GM18907 (cell line): ENCODE measurements around the gene RNF145.

Experiments
- ATAC-seq: cut with Tn5 transposase; IDR thresholded peaks from one replicate; pipeline ENCODE4 v1.9.1; 2021; ENCODE audit warnings: mild to moderate bottlenecking, moderate library complexity; ENCODE audit not compliant: unreplicated experiment

RNF145 gene

DNA sequence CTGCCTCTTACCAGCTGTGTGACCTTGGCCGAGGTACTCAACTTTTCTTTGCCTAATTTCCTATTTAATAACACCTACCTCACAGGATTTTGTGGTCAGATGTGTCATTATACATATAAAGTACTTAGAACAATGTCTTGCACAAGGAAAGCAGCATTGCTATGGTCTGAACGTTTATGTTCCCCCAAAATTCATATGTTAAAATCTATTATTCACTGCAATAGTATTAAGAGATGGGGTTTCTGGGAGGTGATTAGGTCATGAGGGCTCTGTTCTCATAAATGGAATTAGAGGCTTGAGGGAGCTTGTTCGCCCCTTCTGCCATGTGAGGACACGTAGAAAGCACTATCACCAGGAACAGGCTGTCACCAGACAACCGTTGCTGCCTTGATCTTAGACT, 10.9 kb upstream of the RNF145 start:
- no peak for ATAC-seq

DNA sequence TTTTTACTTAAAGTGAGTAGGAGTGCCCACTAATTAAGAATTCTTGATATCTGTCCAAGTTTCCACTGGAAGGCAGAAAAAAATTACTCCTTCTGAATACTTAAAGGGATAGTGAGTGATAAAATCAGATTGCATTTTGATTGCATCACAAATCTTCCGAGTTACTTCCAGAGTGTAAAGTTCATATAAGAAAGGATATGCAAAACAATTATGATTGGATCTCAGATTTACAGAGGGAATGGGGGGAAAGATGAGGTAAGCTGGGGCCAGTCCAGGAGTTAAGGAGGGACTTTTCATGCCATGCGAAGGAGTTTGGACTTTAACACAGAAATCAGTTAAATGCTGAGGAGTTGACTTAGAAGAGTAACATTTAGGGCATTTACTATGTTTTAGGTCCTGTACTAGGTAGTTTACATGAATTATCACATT, 9.3 kb upstream of the RNF145 start:
- no peak for ATAC-seq

DNA sequence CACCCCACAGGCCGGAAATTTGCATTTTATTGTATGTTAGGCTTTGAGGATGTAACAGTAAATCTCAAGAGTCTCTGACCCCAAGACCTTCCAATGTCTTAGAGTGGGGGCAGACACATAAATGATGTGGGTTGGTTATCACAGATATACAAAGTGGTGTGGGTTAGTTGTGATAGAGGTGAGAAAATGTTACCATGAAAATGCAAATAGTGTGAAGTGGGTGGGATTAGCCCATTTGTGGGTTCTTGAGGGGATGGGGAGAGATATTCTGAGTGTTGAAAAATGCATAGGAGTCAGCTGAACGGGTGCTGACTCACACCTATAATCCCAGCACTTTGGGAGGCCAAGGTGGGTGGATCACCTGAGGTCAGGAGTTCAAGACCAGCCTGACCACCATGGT, 7.9 kb upstream of the RNF145 start:
- ATAC-seq = no peak

DNA sequence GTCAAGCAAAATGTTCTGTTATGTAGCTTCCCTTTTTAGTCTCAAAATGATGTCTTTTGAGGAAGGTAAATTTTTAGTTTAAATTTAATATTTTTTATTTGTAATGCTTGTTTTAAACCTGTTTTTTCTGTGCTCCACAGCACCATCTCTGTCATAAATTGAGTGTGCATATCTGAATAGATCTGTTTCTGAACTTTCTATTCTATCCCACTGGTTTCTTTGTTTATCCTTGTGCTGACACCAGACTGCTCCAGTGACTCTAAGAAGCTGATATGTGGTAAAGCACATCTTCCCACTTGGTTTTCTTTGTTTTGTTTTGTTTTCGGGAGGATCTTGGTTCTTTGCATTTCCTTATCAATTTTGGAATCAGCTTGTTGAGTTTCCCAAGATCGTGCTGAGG, 7.1 kb upstream of the RNF145 start:
- no peak for ATAC-seq

DNA sequence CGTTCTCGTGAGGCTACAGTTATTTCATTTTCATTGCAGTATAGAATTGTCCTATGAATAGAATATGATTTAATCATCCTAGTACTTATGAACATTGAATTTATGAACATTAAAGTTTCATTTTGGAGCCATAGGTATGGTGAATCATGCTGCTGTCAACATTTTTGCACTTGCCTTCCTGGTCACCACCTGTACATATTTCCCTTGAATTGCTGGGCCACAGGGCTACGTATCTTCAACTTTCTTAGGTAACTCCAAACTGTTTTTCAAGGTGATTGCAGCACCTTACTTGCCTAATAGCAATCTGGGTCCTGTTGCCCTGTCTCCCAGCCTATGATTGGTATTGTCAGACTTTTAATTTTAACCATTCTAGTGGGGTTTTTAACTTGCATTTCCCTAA, 6.5 kb upstream of the RNF145 start:
- ATAC-seq = no peak

DNA sequence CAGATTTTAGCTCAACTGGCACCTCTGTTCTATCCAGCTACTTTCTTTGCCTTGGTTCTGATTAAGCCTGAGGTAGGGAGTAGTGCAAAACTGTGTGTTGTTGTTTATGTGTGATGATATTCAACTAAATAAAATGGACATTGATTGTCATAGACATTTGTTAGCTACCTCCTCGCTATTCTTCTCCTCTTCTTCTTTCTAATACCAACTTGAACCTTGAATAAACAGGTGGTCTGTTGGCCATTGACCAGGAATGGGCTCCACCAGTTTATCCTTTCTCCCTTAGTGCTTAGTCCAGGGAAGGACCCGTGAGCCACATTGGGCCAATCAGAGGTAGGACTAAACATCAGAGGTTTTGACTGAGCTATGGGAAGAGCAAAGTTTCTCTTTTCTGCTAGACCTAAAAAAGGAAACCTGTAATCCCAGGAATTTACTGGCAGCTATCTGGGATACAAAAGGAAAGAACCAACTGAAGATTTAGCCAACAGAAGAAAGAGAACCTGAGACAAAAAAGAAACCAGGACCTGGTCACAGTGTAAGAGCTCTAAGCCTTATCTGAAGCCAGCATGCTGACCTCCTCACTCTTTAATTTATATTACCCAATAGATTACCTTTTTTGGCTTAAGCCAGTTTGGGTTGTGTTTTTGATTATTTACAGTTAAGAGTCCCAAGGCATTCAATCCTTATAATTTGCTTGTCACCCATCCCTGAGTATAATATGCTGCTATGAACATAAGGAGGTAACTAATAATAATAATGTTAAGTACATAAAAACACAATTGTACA, 5.3 kb upstream of the RNF145 start:
- ATAC-seq = no peak

DNA sequence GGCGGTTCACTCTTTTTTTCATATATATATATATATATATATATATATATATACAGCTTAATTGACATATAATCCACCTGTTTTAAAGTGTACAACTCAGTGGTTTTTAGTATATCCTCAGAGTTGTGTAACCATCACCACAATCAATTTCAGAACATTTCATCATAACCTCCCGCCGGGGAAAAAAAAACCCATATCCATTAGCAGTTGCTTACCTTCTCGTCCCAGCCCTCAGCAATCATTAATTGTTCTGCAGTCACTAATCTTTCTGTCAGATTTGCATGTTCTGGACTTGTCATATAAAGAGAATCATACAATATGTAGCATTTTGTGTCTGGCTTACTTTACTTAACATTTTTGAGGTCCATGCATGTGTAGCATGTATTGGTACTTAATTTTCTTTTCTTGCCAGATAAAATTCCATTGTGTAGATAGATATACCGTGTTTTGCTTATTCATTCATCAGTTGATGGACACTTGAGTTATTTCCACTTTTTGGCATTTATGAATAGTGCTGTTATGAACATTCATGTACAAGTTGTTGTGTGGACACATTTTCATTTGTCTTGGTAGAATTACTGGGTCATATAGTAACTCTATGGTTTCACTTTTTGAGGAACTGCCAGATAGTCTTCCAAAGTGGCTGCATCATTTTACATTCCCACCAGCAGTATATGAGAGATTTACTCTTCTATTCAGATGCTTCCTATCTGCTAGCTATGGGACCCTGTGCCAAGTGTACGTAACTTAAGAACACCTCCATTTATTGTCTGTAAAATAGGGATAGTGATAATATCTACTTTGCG, 3.5 kb upstream of the RNF145 start:
- ATAC-seq = no peak

DNA sequence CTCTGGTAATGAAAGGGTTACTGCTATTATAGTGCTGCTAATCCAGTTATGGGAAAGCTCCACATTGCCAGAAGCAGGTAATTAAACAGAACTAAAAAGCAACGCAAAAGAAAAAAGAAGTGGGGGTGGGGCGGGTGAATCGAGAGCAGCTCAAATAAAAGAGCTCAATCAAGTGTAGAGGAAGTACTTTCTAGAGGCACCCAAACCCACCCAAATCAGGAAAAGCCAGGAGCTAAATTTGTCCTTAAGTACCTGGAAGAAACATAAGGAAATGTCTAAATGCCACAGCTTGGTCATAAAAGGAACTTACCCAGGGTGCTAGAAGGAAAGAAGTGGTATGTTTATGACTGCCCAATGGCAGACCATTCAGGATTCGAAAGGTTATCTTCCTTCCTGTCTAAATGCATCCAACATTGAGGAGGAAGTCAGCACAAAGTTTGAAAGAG, 2.4 kb upstream of the RNF145 start:
- ATAC-seq = no peak

DNA sequence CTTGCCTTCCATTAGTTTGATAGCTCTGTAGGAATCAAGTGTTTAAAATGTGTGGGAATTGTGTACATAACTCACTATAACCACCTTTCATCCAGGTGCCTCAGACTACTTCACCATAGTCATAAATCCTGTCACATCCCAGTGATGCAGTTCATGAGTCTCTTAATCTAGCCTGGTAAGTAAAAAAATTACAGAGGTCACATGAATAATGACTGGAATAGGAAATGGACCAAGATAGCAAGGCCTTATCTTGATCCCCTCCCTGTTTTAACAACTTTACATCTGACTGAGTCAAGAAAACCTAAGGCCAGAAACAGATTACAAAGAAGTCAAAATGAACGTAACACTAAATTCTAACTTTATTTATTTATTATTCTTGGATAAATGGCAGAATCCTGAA, 1.5 kb upstream of the RNF145 start:
- no peak for ATAC-seq

DNA sequence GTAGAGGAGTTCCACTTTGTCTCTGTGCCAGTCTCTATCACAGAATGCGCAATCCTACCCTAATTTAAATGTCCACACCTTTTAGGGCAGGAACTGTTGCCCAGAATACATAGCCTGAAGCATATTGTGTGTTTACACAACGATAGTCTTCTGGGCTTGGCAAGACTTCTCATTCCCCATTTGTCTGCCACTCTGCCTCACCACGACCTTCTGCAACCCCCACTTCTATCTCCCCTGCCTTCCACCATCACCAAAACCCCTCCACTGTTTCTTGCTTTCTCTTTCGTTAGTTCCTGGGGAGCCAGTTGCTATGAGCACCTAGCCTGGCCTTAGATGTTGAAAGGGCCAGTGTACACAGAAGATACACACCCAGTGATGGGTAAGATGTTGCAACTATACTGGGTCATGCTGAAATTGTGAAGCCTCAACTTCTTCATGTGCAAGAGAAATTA, 883 bp upstream of the RNF145 start:
- no peak for ATAC-seq

DNA sequence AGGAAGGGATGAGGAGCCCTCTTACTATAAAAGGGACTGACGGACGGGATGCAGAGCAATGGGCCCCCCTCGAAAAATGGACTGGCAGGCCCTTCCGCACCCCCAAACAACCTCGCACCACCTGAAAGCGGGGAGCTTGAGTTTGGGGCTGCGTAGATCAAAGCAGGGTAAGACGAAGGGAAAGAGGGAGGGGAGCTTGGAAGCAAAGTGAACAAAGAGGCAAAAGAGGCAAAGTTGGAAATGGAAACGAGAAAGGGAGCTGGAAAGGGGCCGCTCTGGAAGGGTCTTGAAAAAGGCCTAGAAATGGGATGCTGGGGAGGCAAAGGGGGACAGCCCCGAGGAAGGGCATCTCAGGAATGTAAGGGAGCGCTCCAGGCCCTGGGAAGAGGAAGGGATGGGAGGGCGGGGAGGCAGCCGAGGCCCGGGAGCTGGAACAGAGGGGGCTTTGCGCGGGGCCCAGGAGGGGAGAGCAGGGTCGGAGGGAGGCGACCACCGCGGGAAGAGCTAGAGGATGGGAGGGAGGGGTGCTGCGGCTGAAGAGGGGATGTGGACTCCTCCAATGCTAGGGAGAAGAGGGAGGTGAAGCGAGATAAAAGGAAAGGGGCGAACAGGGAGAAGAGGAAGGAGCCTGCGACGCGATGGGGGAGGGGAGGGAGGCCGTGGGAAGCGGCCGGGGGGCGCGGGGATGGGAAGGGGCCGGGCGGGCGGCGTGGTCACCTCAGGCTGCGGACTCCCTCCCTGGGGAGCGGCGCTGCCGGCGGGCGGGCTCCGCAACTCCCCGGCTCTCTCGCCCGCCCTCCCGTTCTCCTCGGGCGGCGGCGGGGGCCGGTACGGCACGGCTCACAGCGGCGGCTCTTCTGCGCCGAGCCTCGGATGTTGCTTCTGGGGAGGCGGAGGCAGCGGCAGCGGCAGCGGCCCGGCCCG, 577 bp downstream of the RNF145 start:
- peak; percentile 25 for ATAC-seq

DNA sequence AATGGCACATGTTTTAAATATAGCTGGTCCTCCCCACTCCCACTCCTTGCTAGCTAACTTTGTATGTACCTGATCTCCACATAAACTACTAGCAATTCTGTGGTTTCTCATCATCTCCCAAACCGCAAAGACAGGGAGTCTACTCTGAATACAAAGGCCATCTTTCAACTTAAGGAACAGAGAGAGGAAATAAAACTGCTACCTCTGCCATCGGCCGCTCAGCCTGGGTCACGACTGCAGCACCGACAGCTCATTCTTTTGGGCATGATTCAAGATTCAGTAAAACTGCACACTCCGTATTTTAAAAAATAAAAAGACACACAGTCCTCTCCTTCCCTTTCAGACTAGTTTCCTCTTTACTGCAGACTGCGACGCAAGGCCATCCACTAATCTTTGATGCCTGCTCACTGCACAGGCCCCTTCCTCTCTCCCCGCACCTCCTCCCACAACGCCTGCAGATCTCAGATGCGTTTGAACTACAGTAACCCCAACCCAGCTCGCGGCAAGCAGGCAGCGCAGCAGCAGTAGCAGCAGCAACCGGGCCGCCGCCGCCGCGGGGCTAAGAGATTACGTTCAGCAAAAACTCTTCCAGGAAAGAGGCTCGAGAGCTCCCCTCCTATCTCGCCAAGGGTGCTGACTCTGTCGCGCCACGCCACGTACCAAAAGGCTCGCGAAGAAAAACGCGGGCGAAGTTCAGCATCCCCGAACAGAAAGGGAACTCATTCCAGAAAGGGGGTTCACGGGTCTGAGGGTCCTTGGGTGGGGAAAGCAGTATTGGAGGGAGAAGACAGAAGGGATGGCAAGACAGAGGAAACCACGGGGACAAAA, 1.5 kb downstream of the RNF145 start:
- peak; percentile 68 for ATAC-seq

DNA sequence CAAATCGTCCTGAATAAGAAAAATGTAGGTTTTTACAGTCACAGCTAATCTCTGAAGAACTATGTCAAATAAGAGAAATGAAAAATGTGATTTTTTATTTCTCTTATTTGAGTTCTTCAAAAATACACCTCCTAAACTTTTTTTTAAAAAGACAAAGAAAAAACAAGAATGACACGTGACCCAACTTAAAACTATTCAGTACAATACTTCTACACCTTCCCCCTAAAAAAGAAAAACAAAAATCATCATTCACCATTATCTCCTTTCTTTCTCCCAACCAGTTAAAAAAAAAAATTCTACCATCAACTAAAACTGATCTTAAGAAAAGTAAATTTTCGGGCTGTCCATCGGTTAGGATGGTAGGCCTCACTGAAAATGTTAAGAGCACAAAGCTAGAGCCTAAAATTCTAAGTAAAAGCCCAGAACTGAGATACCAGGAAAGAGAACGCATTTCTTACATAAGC, 2.1 kb downstream of the RNF145 start:
- peak; percentile 10 for ATAC-seq

DNA sequence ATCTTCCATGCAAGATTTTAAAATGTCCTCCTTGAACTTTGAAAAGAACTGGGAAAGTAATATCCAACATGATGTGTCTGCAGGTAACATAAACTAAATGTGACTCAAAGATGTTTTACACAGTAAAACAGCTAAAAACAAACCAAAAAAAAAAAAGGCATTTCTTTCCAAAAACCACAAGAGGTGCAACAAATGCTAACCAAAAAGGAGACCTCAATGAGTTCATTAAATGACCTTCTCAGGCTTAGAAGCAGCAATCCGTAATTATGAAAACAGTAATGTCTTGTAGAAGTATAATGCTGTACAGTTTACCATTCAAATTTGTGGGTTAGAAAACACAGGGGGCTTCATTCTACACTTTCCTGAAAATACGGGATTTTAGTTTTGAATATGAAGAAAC, 2.5 kb downstream of the RNF145 start:
- no peak for ATAC-seq

DNA sequence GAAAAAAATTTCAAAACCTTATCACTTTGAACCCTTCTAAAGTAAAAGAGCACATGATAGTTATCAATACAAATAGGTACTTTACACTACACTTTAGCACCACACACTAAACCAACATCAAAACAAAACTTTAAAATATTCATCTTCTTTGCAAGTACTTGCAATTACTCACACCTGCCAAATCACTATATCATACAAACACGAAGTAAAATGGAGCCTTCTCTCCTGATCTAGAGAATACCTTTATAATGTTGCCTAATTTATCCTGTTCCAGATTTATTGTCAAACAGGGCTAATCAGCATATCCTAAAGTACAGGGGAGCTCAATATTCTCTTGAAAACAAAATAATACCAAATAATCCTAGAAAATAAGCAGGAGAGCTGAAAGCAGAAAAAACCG, 3.0 kb downstream of the RNF145 start:
- ATAC-seq = no peak

DNA sequence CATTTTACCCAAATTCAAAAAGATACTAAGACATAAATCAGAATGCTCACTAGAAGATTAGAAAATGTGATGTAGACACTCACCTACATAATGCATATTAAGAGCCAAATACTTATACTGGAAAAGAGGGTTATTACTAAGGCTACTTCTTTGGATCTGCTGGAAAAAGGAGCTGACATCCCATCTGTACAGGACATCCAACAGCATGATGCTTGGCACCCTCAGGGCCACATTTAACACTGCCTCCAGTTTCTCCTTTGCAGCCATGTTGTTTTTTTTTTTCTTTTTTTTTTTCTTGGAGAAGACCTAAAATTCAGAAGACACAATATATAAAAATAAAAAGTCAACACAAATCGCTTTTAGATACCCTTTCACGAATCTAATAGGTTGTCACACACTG, 6.0 kb downstream of the RNF145 start:
- ATAC-seq = no peak

DNA sequence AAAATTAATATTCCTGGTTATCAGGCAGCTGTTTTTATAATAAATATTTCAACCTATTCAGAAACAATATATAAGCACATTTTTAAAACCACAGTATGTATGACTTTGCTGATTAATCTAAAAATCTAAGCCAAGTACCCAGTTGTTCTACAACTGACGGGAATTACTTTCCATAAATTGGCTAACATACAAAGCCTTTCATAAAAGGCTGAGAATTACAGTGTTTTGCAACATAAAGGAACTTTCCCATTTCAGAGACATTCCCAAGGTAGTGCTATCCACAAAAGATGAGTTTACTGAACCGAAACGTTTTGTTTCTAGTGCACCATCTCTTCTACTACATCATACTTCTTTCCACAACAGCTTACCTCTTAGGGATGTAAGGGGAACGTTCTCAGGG, 7.2 kb downstream of the RNF145 start:
- no peak for ATAC-seq

DNA sequence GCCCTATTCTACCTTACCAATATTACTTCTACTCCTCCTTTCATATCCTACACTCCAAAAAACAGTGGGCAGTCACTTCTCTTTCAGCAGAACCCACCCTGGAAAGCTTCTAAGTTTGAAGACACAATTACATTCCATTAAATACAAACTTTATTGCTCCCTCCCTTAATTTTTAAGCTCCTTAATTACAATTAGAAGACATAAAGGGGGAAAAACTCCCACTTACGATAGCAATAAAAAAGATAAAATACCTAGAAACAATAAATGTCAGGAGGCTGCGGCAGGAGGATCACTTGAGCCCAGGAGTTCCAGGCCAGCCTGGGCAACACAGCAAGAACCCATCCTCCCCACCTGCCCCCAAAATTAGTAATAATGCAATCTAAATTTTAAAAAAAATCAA, 9.6 kb downstream of the RNF145 start:
- ATAC-seq = no peak

DNA sequence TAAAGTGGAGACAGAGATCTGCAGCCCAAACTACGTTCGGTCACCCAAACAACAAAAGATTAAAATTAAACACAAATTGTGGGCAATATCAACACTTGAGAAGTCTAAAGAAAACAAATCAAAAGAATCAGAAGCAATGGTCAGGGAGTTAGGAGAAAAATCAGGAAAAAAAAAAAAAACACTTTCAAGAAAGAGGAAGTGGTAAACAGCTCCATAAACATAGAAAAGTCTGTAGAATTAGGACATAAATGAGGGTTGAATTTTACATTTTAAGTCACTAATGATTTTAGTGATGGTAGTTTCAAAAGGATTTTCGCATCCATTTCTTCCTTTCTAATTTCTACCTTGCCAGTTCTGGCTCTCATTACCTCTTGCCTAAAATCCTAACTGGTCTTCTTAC, 10.1 kb downstream of the RNF145 start:
- ATAC-seq = no peak
